ENCODE results near the gene SPATA12. TPM values are rescaled to one million over a fixed set of nuclear protein-coding genes. Genes with fewer than 3 reads are reported as not detected.

The SPATA12 gene
- total RNA-seq, 1 experiment from 2014 or later, result 0.14 TPM

DNA sequence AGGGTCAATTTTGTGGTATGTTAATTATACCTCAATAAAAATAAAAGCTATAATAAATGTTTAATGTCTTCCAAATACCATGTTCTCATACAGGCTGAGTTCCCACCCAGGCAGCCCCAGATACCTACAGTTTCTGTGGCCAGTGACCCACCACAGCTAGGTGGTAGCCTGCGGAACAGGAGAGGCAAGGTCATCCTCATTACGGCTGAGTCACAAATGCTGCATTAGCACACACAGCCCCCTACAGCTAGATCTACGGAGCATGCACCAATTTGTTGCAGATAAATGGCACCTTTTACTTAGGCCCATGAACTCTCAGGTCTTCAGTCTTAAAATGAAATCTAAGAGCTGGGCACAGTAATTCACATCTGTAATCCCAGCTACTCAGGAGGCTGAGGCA lies 5.1 kb downstream of the SPATA12 start:
- Histone ChIP-seq H3K36me3 (replicated peaks; ENCODE audit: control insufficient read depth, insufficient read depth, low read length) (no peaks in the 10 kb centered on the region), H3K27me3 (ENCODE audit: control insufficient read depth, insufficient read depth, low read length) (no peaks in the 10 kb centered on the region), H3K4me3 (ENCODE audit: insufficient read depth, low read depth, low read length) (no peak overlapping the region)
- DNase-seq, result peak; percentile 39

DNA sequence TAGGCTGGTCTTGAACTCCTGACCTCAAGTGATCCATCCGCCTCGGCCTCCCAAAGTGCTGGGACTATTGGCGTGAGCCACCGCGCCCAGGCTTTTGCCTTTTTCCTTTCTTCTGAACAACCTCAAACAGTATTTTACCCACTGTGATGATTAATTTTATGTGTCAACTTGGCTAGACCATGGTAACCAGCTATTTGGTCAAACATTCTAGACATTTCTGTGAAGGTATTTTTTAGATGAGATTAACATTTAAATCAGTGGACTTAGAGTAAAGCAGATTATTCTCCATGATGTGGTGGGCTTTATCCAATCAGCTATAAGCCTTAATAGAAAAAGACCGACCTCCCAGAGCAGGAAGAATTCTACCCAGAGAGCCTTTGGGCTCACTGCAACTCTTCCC lies 6.0 kb downstream of the SPATA12 start:
- DNase-seq, result no peak
- no peaks in the 10 kb centered on the region for H3K36me3 ChIP-seq (replicated peaks; ENCODE audit: control insufficient read depth, insufficient read depth, low read length)

DNA sequence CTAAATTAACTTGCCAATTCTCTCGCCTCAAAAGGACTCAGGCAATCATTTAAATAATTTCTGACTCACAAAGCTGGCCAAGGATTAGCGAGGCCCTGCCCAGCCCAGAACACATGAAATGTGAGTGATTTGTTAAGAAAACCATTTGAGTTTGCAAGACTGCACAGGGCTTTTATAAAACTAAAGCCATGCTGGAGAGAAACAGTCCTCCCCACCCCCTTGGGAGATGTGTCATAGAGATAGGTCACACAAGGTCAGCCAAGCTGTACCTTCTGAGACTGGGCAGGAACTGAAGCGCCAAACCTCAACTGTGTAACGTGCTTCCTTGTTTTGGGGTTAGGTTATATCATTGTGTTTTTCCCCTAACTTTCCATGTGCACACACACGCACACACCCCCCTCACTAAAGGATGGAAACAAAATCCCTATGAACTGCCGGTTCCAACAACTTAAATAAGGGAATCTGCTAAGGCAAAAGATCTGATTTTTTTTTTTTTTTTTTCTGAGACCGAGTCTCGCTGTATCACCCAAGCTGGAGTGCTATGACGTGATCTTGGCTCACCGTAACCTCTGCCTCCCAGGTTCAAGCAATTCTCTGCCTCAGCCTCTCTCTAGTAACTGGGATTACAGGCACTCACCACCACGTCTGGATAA lies 8.1 kb downstream of the SPATA12 start:
- Histone ChIP-seq H3K27me3 (ENCODE audit: control insufficient read depth, insufficient read depth, low read length) (no peaks in the 10 kb centered on the region), H3K36me3 (replicated peaks; ENCODE audit: control insufficient read depth, insufficient read depth, low read length) (no peaks in the 10 kb centered on the region; the same call in 1 of the 2 replicates), H3K4me3 (ENCODE audit: insufficient read depth, low read depth, low read length) (no peak overlapping the region)
- DNase-seq, result no peak

More for the DNA sequence above, 6.0 kb downstream of the SPATA12 start:
- Histone ChIP-seq H3K4me3 (ENCODE audit: insufficient read depth, low read depth, low read length) (no peak overlapping the region), H3K27me3 (ENCODE audit: control insufficient read depth, insufficient read depth, low read length) (no peaks in the 10 kb centered on the region)

DNA sequence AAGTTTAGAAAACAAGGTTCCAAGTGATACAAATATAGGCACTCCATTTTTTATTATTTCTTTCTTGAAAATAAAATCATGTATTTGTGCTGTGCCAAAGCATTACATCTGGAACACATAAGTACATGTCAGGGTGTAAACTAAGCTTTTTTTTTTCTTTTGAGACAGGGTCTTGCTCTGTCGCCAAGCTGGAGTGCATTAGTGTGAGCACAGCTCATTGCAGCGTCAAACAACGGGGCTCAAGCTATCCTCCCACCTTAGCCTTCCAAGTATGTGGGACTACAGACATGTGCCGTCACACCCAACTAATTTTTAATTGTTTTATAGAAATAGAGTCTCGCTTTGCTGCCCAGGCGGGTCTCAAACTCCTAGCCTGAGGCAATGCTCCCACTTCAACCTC lies 9.0 kb downstream of the SPATA12 start:
- DNase-seq, result no peak
- Histone ChIP-seq H3K36me3 (replicated peaks; ENCODE audit: control insufficient read depth, insufficient read depth, low read length) (no peaks in the 10 kb centered on the region; the same call in 1 of the 2 replicates), H3K27me3 (ENCODE audit: control insufficient read depth, insufficient read depth, low read length) (no peaks in the 10 kb centered on the region), H3K4me3 (ENCODE audit: insufficient read depth, low read depth, low read length) (no peak overlapping the region)

DNA sequence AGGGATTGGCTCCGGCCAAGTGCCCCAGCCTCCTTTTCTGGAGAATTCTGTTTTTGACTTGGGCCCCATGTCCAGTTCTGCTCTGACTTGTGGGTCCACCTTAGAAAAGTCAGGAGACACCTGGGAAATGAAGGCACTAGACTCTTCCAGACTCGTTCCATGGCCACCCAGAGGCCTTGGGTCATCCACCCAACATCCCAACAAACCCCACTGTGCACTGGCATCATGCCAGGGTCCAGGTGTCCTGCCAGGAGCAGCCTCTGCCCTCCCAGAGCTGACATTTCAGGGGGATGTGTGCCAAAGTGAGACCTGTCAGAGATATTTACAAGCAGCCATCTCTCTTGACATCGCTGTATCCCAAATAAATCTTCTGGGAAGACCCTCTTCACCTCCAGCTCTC lies 13.2 kb downstream of the SPATA12 start:
- Histone ChIP-seq H3K27me3 (ENCODE audit: control insufficient read depth, insufficient read depth, low read length) (peaks cover 10% of the 10 kb centered on the region), H3K36me3 (replicated peaks; ENCODE audit: control insufficient read depth, insufficient read depth, low read length) (no peaks in the 10 kb centered on the region; the same call in 1 of the 2 replicates), H3K4me3 (ENCODE audit: insufficient read depth, low read depth, low read length) (no peak overlapping the region)
- no peak for DNase-seq

DNA sequence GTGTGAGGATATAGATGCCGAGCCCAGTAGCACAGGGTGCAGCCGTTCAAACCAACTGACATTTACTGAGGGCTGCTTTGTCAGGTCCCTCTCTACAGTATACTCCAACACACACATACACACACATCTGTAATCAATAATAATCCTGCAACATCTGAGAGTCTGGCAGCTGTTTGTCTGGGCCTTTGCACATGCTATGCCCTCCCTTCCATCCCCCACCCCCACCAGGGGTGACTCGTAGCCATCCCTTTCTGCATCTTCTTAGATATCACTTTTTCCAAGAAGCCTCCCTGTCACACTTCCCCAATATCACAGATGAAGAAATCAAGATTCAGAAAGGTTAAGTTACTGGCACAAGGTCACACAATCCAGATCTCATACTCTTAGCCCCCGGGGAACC lies 13.7 kb downstream of the SPATA12 start:
- peaks cover 10% of the 10 kb centered on the region for H3K27me3 ChIP-seq (ENCODE audit: control insufficient read depth, insufficient read depth, low read length)
- H3K4me3 ChIP-seq (ENCODE audit: insufficient read depth, low read depth, low read length), result no peak overlapping the region
- no peak for DNase-seq
- H3K36me3 ChIP-seq (replicated peaks; ENCODE audit: control insufficient read depth, insufficient read depth, low read length), result no peaks in the 10 kb centered on the region; the same call in 1 of the 2 replicates

DNA sequence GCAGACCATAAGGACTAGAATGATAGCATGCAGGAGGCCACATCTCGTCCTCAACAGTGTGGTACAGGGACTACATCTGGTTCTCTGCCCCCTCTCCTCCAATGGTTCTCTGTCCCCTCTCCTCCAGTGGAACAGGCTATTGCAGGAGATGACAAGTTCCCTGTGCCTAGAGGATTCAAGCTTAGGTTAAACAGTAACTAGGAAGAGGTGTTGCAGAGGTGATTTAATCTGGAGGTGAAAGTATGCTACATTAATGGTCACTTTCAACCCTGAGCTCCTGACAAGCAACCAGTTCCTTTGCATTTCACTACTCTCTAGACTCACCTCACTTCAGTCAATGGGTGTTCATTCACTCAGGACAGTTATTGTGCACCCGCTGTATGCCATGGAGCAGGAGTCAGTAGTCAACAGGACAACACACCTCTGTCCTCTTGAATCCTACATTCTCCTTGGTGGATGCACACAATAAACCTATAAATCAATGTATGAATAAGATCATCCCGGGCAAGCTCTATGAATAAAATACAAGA lies 16.0 kb downstream of the SPATA12 start:
- no peak for DNase-seq
- peaks cover 13% of the 10 kb centered on the region for H3K27me3 ChIP-seq (ENCODE audit: control insufficient read depth, insufficient read depth, low read length)

DNA sequence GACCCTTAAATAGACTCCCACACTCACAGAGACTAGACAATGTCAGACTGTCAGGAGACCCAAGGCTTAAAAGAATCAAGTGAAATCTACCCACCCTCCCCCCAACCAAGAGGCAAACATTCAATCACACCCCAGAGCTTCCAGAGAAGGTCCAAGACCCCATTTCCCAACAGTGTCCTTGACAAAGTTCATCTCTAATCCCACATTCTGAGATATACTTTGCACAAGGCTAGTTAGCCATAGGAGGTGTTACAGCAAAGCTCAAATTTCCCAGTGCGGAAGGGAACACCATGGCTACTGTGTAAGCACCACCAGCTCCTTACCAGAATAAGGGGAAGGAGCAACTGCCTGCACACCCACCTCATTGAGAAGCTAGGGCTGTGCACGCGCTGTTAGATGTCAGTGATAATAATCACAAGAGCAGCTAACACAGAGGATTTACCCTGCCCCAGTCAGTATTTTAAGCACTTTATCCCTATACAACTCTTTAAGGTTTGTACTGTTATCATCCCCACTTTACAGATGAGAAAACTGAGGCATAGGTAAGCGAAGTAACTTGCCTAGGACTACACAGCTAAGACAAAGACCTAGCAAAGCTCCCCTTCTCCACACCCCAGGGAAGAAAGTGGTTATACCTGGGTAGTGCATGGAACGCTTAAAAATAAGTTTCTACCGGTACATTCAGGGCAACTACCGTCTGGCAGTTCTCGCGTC lies 17.3 kb downstream of the SPATA12 start:
- peaks cover 13% of the 10 kb centered on the region for H3K27me3 ChIP-seq (ENCODE audit: control insufficient read depth, insufficient read depth, low read length)
- no peak for DNase-seq

More for the DNA sequence above, 16.0 kb downstream of the SPATA12 start:
- Histone ChIP-seq H3K4me3 (ENCODE audit: insufficient read depth, low read depth, low read length) (no peak overlapping the region), H3K36me3 (replicated peaks; ENCODE audit: control insufficient read depth, insufficient read depth, low read length) (no peaks in the 10 kb centered on the region; the same call in 1 of the 2 replicates)

DNA sequence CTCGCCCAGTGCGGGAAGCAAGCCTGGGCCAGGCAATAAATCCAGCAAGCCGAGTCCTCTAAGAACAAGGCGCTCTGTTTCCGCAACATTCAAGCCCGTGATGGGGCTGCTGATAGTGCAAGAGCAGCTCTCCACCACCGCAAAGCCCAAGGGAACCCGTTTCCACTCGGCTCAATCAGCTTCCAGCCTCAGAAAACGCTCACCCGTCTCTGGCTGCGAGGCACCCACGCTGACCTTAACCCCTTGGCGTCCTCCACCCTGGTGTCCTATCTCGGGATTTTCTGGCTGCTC lies 17.8 kb downstream of the SPATA12 start:
- Histone ChIP-seq H3K4me3 (ENCODE audit: insufficient read depth, low read depth, low read length) (peak overlapping the region; percentile 89), H3K27me3 (ENCODE audit: control insufficient read depth, insufficient read depth, low read length) (peaks cover 13% of the 10 kb centered on the region), H3K36me3 (replicated peaks; ENCODE audit: control insufficient read depth, insufficient read depth, low read length) (no peaks in the 10 kb centered on the region; the same call in 1 of the 2 replicates)
- DNase-seq, result no peak

More for the DNA sequence above, 17.3 kb downstream of the SPATA12 start:
- Histone ChIP-seq H3K4me3 (ENCODE audit: insufficient read depth, low read depth, low read length) (peak overlapping the region; percentile 89; the same call in 1 of the 2 replicates), H3K36me3 (replicated peaks; ENCODE audit: control insufficient read depth, insufficient read depth, low read length) (no peaks in the 10 kb centered on the region; the same call in 1 of the 2 replicates)

DNA sequence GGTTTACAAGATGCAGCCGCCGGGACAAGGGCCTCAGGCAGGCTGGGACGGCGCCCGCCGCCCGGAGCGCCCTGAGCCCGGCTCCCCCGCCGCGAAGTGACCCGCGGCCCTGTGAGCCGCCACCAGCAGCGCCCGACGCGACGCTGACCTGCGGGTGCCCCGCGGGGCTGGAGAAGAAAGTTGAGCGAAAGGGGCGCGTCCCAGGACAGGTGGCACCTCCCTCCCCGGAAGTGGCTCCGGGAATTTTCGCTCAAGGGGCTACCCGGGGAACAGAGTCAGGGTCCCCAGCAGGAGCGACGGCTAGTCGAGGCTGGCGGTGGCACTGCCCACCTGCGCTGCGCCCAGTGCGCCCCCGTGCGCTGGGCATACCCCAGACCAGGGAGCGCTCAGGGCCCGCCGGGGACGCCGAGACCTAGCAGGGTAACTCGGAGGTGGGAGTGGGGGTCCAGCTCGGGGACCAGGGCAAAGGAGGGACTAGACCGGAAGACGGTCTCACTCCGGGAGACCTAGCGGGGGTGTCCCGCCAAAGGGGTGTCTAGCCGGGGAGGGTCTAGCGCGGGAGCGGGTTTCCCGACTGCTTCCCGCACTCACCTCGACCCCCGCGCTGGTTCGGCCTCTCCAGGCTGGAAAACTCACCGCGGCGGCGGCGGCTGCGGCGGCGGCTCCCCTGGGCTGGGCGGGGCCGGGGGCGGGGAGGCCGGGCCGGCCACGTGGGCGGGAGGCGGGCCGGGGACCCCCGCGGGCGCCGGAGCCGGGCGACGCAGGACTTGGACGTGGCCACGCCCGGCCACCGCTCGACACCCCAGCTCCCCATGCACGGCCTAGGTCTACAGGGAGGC lies 18.4 kb downstream of the SPATA12 start:
- Histone ChIP-seq H3K36me3 (replicated peaks; ENCODE audit: control insufficient read depth, insufficient read depth, low read length) (no peaks in the 10 kb centered on the region; the same call in 1 of the 2 replicates), H3K27me3 (ENCODE audit: control insufficient read depth, insufficient read depth, low read length) (peaks cover 13% of the 10 kb centered on the region), H3K4me3 (ENCODE audit: insufficient read depth, low read depth, low read length) (peak overlapping the region; percentile 89)
- peak; percentile 97 for DNase-seq

DNA sequence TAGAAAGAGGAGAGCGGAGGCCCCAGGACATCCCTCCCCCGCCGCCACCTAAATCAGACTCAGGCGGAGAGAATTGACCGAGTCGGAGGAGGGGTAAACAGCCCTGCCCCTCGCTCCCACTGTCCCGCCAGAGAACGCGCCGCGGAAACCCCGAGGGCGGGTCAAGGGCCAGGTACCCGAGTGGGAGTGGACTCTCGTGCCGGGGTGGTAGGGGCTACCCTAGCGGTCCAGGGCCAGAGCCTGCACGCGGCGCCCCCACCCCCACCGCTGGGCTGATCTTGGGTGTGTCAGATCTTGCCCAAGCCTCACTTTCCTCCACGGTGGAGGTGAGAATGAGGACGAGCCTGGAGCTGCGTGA lies 19.0 kb downstream of the SPATA12 start:
- no peak for DNase-seq
- Histone ChIP-seq H3K27me3 (ENCODE audit: control insufficient read depth, insufficient read depth, low read length) (peaks cover 13% of the 10 kb centered on the region), H3K36me3 (replicated peaks; ENCODE audit: control insufficient read depth, insufficient read depth, low read length) (no peaks in the 10 kb centered on the region; the same call in 1 of the 2 replicates), H3K4me3 (ENCODE audit: insufficient read depth, low read depth, low read length) (peak overlapping the region; percentile 71)

DNA sequence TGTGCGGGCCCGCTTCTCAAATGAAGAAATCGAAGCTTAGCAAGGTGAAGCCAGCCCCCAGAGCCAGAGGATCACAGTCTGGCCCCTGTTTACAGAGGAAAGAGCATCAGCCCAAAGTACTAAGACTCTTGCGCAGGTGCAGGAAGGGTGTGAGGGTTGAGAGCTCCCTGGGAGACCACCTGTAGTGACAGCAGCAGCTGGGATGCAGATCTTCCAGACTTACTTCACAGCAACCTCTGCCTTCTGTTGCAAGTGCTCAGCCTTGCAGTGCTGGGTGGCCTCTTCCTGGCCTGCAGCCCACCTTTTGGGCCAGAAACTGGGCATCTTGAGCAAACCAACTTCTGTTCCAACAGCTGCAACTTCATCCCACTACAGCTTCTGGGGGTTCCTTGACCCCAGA lies 19.7 kb downstream of the SPATA12 start:
- peak; percentile 65 for DNase-seq

DNA sequence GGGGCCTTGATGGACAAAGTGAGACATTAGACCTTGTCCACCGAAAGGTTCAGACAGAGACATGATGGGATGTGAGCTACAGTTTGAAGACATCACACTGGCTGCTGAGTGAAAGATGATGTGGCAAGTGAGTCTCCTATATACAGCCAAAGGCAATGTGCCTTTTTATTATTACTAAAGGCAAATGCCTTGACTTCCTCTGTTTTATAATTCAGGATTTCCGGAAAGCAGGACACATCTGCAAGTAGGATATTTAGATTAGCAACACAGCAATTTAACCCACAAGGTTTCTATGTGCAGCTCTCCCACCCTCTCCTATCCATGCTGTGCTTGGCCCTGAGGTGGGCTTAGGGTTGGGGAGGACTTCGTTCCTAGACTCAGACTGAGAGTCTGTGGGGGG lies 20.7 kb downstream of the SPATA12 start:
- no peak for DNase-seq
- Histone ChIP-seq H3K27me3 (ENCODE audit: control insufficient read depth, insufficient read depth, low read length) (peaks cover 13% of the 10 kb centered on the region), H3K4me3 (ENCODE audit: insufficient read depth, low read depth, low read length) (no peak overlapping the region), H3K36me3 (replicated peaks; ENCODE audit: control insufficient read depth, insufficient read depth, low read length) (no peaks in the 10 kb centered on the region)

More for the DNA sequence above, 19.7 kb downstream of the SPATA12 start:
- H3K4me3 ChIP-seq (ENCODE audit: insufficient read depth, low read depth, low read length), result no peak overlapping the region
- peaks cover 13% of the 10 kb centered on the region for H3K27me3 ChIP-seq (ENCODE audit: control insufficient read depth, insufficient read depth, low read length)
- H3K36me3 ChIP-seq (replicated peaks; ENCODE audit: control insufficient read depth, insufficient read depth, low read length), result no peaks in the 10 kb centered on the region

DNA sequence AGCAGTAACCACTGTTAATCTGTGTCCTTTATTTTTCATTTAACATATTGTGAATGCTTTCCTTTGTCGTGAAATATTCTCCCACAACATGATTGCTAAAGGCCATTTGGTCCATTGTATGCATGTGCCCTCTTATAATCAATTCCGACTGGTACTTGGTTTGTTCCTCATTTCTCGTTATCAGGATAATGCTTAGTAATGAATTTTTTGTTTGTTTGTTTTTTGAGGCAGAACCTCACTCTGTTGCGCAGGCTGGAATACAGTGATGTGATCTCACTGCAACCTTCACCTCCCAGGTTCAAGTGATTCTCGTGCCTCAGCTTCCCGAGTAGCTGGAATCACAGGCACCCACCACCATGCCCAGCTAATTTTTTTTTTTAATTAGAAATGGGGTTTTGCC lies 22.0 kb downstream of the SPATA12 start:
- H3K36me3 ChIP-seq (replicated peaks; ENCODE audit: control insufficient read depth, insufficient read depth, low read length), result no peaks in the 10 kb centered on the region
- H3K4me3 ChIP-seq (ENCODE audit: insufficient read depth, low read depth, low read length), result no peak overlapping the region
- H3K27me3 ChIP-seq (ENCODE audit: control insufficient read depth, insufficient read depth, low read length), result peaks cover 11% of the 10 kb centered on the region
- no peak for DNase-seq
